ENCODE measurements around the gene LHX4.
"Not testable (repeated sequence)": the region's sequence is repeated elsewhere in the genome, so short reads cannot be mapped to it uniquely, and the experiment has no call there.

LHX4 gene

GRCh38 chr1:180196436-180197003, 33.5 kb upstream of the LHX4 start:
- no peak for DNase-seq (ENCODE audit: low read depth in 1 of 2, low spot score in 1 of 2)

- DNase-seq (ENCODE audit: low read depth in 1 of 2, low spot score in 1 of 2): no peak
These were observed 32.8 kb upstream of the LHX4 start for GRCh38 chr1:180197231-180197630.

GRCh38 chr1:180198196-180198595, 31.9 kb upstream of the LHX4 start:
- no peak for DNase-seq (ENCODE audit: low read depth in 1 of 2, low spot score in 1 of 2)

- DNase-seq (ENCODE audit: low read depth in 1 of 2, low spot score in 1 of 2): no peak
These were observed 31.5 kb upstream of the LHX4 start for GRCh38 chr1:180198611-180199010.

GRCh38 chr1:180199018-180199417, 31.0 kb upstream of the LHX4 start:
- no peak for DNase-seq (ENCODE audit: low read depth in 1 of 2, low spot score in 1 of 2)

GRCh38 chr1:180201451-180202200, 28.4 kb upstream of the LHX4 start:
- no peak for DNase-seq (ENCODE audit: low read depth in 1 of 2, low spot score in 1 of 2)

- not testable (repeated sequence) for DNase-seq (ENCODE audit: low read depth in 1 of 2, low spot score in 1 of 2)
These were observed 27.5 kb upstream of the LHX4 start for GRCh38 chr1:180202588-180202987.

GRCh38 chr1:180204231-180204630, 25.8 kb upstream of the LHX4 start:
- DNase-seq (ENCODE audit: low read depth in 1 of 2, low spot score in 1 of 2): no peak

- DNase-seq (ENCODE audit: low read depth in 1 of 2, low spot score in 1 of 2): no peak
These were observed 23.5 kb upstream of the LHX4 start for GRCh38 chr1:180206581-180206980.

- DNase-seq (ENCODE audit: low read depth in 1 of 2, low spot score in 1 of 2): no peak
These were observed 21.8 kb upstream of the LHX4 start for GRCh38 chr1:180208264-180208663.

GRCh38 chr1:180210008-180210620, 19.9 kb upstream of the LHX4 start:
- no peak for DNase-seq (ENCODE audit: low read depth in 1 of 2, low spot score in 1 of 2)

- DNase-seq (ENCODE audit: low read depth in 1 of 2, low spot score in 1 of 2): no peak
These were observed 18.8 kb upstream of the LHX4 start for GRCh38 chr1:180211156-180211859.

GRCh38 chr1:180211860-180212229, 18.2 kb upstream of the LHX4 start:
- DNase-seq (ENCODE audit: low read depth in 1 of 2, low spot score in 1 of 2): no peak

GRCh38 chr1:180213401-180214170, 16.5 kb upstream of the LHX4 start:
- DNase-seq (ENCODE audit: low read depth in 1 of 2, low spot score in 1 of 2): no peak

GRCh38 chr1:180215856-180216625, 14.0 kb upstream of the LHX4 start:
- DNase-seq (ENCODE audit: low read depth in 1 of 2, low spot score in 1 of 2): no peak

GRCh38 chr1:180217006-180217405, 13.1 kb upstream of the LHX4 start:
- no peak for DNase-seq (ENCODE audit: low read depth in 1 of 2, low spot score in 1 of 2)

- no peak for DNase-seq (ENCODE audit: low read depth in 1 of 2, low spot score in 1 of 2)
These were observed 11.0 kb upstream of the LHX4 start for GRCh38 chr1:180218806-180219765.

GRCh38 chr1:180219776-180220175, 10.3 kb upstream of the LHX4 start:
- DNase-seq (ENCODE audit: low read depth in 1 of 2, low spot score in 1 of 2): no peak

GRCh38 chr1:180221462-180221861, 8.6 kb upstream of the LHX4 start:
- no peak for DNase-seq (ENCODE audit: low read depth in 1 of 2, low spot score in 1 of 2)
